Measurements from ENCODE around the gene TMEM184B.
A peak's percentile ranks its signal among the peaks of the same experiment; 100 is the strongest.
"Not testable (repeated sequence)": the region's sequence is repeated elsewhere in the genome, so short reads cannot be mapped to it uniquely, and the experiment has no call there.

The TMEM184B gene

GRCh38 chr22:38181453-38182200 is 91.2 kb downstream of the TMEM184B start, which contains the start of gene PLA2G6:
Gene PLA2G6 (minus strand): TSS chr22:38181830. CDS start chr22:38169426, 12,404 bp downstream.
- DNase-seq (ENCODE audit: low read depth in 2 of 2) = peak; percentile 94 to 95

GRCh38 chr22:38180841-38181452 is 91.9 kb downstream of the TMEM184B start:
- no peak for DNase-seq (ENCODE audit: low read depth in 2 of 2)

DNA sequence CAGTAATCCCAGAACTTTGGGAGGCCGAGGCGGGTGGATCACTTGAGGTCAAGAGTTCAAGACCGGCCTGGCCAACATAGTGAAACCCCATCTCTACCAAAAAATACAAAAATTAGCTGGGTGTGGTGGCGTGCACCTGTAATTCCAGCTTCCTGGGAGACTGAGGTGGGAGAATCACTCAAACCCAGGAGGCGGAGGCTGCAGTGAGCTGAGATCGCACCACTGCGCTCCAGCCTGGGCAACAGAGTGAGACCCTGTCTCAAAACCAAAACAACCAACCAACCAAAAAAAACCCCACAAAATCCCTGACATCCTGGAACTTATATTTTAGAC is 94.2 kb downstream of the TMEM184B start:
- not testable (repeated sequence) for DNase-seq (ENCODE audit: low read depth in 2 of 2)

DNA sequence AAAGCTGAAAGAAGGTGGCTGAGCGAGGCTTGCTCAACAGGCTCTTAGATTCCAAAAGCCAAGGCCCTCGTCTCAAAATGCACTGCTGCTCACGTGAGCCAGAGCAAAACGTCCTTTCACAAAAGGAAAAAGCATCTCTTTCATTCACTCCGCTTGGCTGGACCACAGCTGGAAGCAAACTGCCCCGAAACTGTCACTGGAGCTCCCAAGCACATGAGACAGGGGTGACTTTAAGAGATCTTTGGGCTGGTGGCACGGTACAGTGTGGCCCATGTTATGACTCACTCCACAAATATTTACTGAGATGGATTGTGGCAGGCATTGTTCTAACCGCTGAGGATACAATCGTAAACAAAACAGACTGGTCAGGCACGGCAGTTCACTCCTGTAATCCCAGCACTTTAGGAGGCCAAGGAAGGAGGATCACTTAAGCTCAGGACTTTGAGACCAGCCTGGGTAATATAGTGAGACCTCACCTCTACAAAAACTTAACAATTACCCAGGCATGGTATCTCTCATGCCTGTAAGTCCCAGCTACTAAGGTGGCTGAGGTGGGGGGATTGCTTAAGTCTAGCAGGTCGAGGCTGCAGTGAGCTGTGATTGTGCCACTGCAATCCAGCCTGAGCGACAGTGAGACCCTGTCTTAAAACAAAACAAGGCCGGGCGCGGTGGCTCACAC is 94.7 kb downstream of the TMEM184B start:
- DNase-seq (ENCODE audit: low read depth in 2 of 2) = no peak

GRCh38 chr22:38177571-38177925 is 95.3 kb downstream of the TMEM184B start:
- DNase-seq (ENCODE audit: low read depth in 2 of 2) = not testable (repeated sequence)

- no peak for DNase-seq (ENCODE audit: low read depth in 2 of 2)
Observed at GRCh38 chr22:38177044-38177443, 95.8 kb downstream of the TMEM184B start.

- peak in 1 of 2 donors; percentile 35 for DNase-seq (ENCODE audit: low read depth in 2 of 2)
Observed at GRCh38 chr22:38176170-38176741, 96.6 kb downstream of the TMEM184B start.

DNA sequence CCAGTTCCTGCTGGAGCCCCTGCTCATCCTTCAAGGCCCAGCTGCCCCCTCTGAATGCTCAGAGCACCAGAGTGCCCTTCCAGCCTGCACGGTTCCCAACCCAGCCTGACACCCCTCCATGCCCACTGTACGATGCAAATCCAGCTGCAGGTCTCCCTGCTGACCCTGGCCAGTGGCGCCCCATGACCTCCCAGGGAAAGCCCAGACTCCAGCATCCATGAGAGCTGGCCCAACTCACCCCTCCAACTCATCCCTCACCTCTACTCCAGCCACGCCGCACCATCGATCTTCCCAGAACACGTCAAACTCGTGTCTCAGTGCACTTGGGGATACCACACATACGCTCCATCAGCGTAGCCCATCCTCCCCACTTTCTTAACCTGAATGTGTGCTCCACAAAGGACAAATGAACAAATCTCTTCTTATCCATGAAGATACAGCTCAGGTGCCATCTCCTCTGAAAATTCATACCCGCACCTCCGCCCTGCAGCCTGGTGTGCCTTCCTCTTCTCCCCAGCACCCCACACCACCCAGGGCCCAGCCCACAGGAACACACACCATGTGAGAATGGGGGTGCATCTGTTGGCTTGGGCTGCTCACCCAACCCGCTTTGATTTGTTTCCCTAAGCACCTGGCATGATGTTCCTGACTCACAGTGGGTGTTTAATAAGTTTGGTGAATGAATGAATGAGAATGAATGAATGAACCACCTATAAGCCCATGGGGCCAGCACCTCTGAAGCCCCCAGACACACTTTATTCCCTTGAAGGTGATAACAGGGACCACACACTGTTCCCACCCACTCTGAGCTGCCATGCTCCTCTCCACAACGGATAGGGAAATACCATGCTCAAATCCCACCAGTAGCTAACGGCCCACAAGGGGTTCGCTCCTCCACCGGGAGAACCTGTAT is 97.3 kb downstream of the TMEM184B start:
- no peak for DNase-seq (ENCODE audit: low read depth in 2 of 2)

- no peak for DNase-seq (ENCODE audit: low read depth in 2 of 2)
Observed at GRCh38 chr22:38174626-38175025, 98.2 kb downstream of the TMEM184B start.

DNA sequence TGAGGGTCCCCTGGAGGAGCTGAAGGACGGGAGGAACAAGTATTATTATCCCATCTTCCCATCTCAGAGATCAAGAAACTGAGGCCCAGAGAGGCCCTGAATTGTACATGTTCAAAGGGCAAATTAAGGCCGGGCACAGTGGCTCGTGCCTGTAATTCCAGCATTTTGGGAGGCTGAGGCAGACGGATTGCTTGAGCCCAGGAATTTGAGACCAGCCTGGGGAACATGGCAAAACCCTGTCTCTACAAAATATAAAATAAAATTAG is 99.2 kb downstream of the TMEM184B start:
- DNase-seq (ENCODE audit: low read depth in 2 of 2) = no peak

DNA sequence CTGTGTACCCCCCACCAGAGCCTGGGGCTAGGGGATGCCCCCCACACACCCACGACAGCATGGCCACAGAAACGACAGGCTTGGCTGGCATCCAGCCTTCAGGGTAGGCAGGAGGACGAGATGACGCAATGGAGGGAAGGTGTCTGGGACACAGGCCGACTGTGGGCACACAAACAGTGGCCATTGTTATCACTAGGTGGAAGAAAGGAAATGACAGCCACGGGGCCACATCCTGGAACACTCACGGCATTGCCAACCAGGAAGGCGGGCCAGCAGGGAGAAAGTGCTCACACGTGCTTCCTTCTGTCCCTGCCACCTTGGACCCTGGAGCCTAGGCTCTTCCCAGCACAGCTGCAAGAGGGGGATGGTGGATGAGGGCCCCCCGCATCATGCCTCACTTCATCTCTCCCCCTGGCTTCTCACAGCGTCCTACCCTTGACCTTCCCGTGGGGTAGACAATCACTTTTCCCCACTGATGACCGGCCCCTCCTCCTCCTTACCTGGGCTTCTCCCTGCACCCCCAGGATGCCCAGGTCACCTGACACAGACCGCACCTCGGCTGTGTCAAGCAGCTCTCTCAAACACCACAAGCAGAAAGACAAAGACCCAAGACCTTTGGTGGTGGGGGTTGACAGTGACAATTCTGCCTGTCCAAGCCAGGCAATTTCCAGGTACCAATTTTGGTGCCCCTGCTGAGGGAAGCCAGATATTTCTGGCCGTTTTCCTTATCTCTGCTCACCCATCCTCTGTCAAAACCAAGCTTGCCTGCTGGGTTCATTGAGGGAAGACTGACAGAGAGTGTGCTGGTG is 99.8 kb downstream of the TMEM184B start:
- peak; percentile 21 to 50 for DNase-seq (ENCODE audit: low read depth in 2 of 2)

GRCh38 chr22:38171927-38172831 is 100.6 kb downstream of the TMEM184B start:
- no peak for DNase-seq (ENCODE audit: low read depth in 2 of 2)

DNA sequence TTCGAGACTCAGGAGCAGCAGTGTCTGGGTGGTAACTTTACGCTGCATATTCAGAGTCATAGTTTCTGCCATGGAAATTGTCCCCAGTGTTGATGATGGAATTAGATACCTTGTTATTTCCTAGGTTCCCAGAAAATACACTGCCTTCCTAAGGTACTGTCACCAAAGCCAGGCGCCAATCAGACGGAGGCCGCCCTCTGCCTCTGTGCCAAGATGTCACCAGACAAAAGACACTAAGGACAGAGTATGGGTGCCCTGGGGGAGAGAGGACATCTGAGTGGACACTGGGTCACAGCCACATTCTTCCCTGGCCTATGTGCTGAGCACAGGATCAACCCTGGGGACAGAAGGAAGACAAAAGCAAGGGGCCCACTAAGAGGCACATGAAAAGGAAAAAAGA is 102.3 kb downstream of the TMEM184B start:
- no peak for DNase-seq (ENCODE audit: low read depth in 2 of 2)

All from stimulated activated CD8-positive, alpha-beta memory T cell treated with anti-CD3 and anti-CD28 coated beads, Interleukin-15, amount 100 ng/mL, for 4 hours (primary cell).